HG03558 (cell line): ENCODE results near the gene RNF43.
"Not testable (repeated sequence)": the region's sequence is repeated elsewhere in the genome, so short reads cannot be mapped to it uniquely, and the experiment has no call there.

Experiments used
- ATAC-seq: cut with Tn5 transposase; IDR thresholded peaks from one replicate; pipeline ENCODE4 v1.9.1; 2021; ENCODE audit warnings: moderate number of reproducible peaks; ENCODE audit not compliant: unreplicated experiment; ENCODE audit errors: extremely low read depth

The RNF43 gene

GRCh38 chr17:58410714-58411407 is 6.5 kb downstream of the RNF43 start:
- ATAC-seq = no peak

- ATAC-seq = no peak
Observed at GRCh38 chr17:58409432-58409831, 7.9 kb downstream of the RNF43 start.

- ATAC-seq = no peak
Observed at GRCh38 chr17:58403311-58403710, 14.0 kb downstream of the RNF43 start.

GRCh38 chr17:58402679-58403078 is 14.7 kb downstream of the RNF43 start:
- ATAC-seq = no peak

- no peak for ATAC-seq
Observed at GRCh38 chr17:58402047-58402446, 15.3 kb downstream of the RNF43 start.

- no peak for ATAC-seq
Observed at GRCh38 chr17:58401287-58401686, 16.0 kb downstream of the RNF43 start.

GRCh38 chr17:58400826-58401225 is 16.5 kb downstream of the RNF43 start:
- no peak for ATAC-seq

- ATAC-seq = no peak
Observed at GRCh38 chr17:58399974-58400373, 17.4 kb downstream of the RNF43 start.

- no peak for ATAC-seq
Observed at GRCh38 chr17:58398574-58399266, 18.6 kb downstream of the RNF43 start.

- not testable (repeated sequence) for ATAC-seq
Observed at GRCh38 chr17:58397421-58397820, 19.9 kb downstream of the RNF43 start.

- ATAC-seq = no peak
Observed at GRCh38 chr17:58396173-58396572, 21.2 kb downstream of the RNF43 start.

- ATAC-seq = no peak
Observed at GRCh38 chr17:58394534-58395223, 22.7 kb downstream of the RNF43 start.

GRCh38 chr17:58391302-58391984 is 25.9 kb downstream of the RNF43 start:
- ATAC-seq = no peak

- no peak for ATAC-seq
Observed at GRCh38 chr17:58390884-58391283, 26.4 kb downstream of the RNF43 start.

GRCh38 chr17:58388302-58389190 is 28.8 kb downstream of the RNF43 start:
- no peak for ATAC-seq

- ATAC-seq = no peak
Observed at GRCh38 chr17:58387834-58388233, 29.5 kb downstream of the RNF43 start.

- ATAC-seq = no peak
Observed at GRCh38 chr17:58386708-58387107, 30.6 kb downstream of the RNF43 start.

GRCh38 chr17:58385359-58385899 is 31.9 kb downstream of the RNF43 start:
- no peak for ATAC-seq

GRCh38 chr17:58384897-58385296 is 32.4 kb downstream of the RNF43 start:
- no peak for ATAC-seq
